Body of pancreas (tissue), 4 donors: ENCODE results near the gene EBF3. TPM values are rescaled to one million over a fixed set of nuclear protein-coding genes. Genes with fewer than 3 reads are reported as not detected.

Experiments
- ATAC-seq: fragments of 150-250 bp; one replicate; pipeline ENCODE4 v1.9.1; 2016
- DNase-seq, 4 donors: peaks; one replicate each; pipeline ENCODE4 v3.0.0-alpha.2; 2019
- H3K27ac ChIP-seq, 4 donors: fragments of 200-600 bp; sonication (generic); 1 replicate in 3 of 4; 2 replicates in 1 of 4; pipeline versions ENCODE4 v1.5.1 to v1.6.1; 2016 to 2019; ENCODE audit warnings: mild to moderate bottlenecking in 1 of 4, mixed read lengths in 1 of 4, moderate library complexity in 1 of 4
- H3K27me3 ChIP-seq, 2 donors: fragments of 200-600 bp; sonication (generic); one replicate each; pipeline ENCODE4 v1.6.0; 2016; ENCODE audit warnings: mild to moderate bottlenecking in 1 of 2
- H3K36me3 ChIP-seq, 2 donors: fragments of 200-600 bp; sonication (generic); replicated peaks in 1 of 2; 2 replicates each; pipeline ENCODE4 v1.5.1; 2016; ENCODE audit warnings: low read depth in 2 of 2; ENCODE audit not compliant: insufficient read depth in 1 of 2
- H3K4me1 ChIP-seq: fragments of 200-600 bp; sonication (generic); one replicate; pipeline ENCODE4 v1.6.0; 2016
- H3K4me3 ChIP-seq, 2 donors: fragments of 200-600 bp; sonication (generic); 1 replicate in 1 of 2; 2 replicates in 1 of 2; pipeline ENCODE4 v1.5.1; 2016 to 2019
- H3K9me3 ChIP-seq, 3 donors: fragments of 200-600 bp; sonication (generic); 1 replicate in 2 of 3; 2 replicates in 1 of 3; pipeline ENCODE4 v1.5.1; 2016
- CTCF ChIP-seq, 7 experiments: fragments of 450-650 bp in 4 of 7; fragments of 200-600 bp in 3 of 7; sonication (generic) in 3 of 7; IDR thresholded peaks; one replicate each; pipeline ENCODE4 v1.5.1; 2016 to 2019; ENCODE audit warnings: antibody characterized with exemption in 7 of 7
- POLR2A ChIP-seq, 3 donors: fragments of 450-650 bp; IDR thresholded peaks; one replicate each; pipeline ENCODE4 v1.6.1; 2016; ENCODE audit warnings: antibody characterized with exemption in 3 of 3, mild to moderate bottlenecking in 2 of 3
- WGBS, 2 donors: methylation state at CpG; one replicate each; pipeline ENCODE4 v1.1.5; 2017; 5-methylcytosine and 5-hydroxymethylcytosine counted together
- intact Hi-C: fragments of 100-400 bp; cut with DNase I; formaldehyde crosslinking; loops from one replicate; pipeline ENCODE4 v1.15.1; 2023
- total RNA-seq, 2 donors: library from RNA; depleted of rRNA; stranded (reverse); fragments of >200 nt; gene quantifications; one replicate each; pipeline ENCODE4 v1.1.0, GENCODE V29; 2016

The EBF3 gene
- total RNA-seq, 2 donors from 2014 or later, result 2.3 to 4.6 TPM

DNA sequence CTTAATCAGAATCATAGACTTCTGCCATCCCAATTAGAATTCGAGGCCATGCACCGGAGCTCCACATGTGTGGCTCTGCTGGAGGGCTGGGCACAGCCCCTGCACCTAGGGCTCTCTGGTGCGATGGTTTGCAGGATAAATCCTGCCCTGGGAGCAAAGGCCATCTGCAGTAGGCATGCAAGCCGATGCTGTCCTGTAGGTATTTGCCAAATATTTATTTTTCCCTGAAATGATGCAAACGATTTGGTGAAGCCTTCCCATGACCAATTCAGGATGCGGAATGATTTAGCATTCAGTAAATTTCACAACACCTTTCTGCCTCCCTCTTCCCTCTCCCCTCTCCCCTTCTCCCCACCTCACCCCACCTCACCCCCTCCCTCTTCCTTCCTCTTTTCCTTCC, 170.6 kb downstream of the EBF3 start:
- no peaks in the 10 kb centered on the region for H3K27me3 ChIP-seq
- intact Hi-C loops, result no loop called here
- peaks cover 0 to 9% (median 0%) of the 10 kb centered on the region in 3 donors for H3K9me3 ChIP-seq
- no peak overlapping the region for H3K27ac ChIP-seq
- WGBS, 2 donors, result 52 to 54% methylated on average over 6 of the region's 6 CpGs
- no peaks in the 10 kb centered on the region for H3K4me1 ChIP-seq
- no peak overlapping the region for H3K4me3 ChIP-seq
- no peak for TF ChIP-seq CTCF (IDR thresholded peaks at IDR 0.05)
- TF ChIP-seq POLR2A (IDR thresholded peaks at IDR 0.05), result no peak
- ATAC-seq (no peak), DNase-seq (no peak)
- no peaks in the 10 kb centered on the region for H3K36me3 ChIP-seq

DNA sequence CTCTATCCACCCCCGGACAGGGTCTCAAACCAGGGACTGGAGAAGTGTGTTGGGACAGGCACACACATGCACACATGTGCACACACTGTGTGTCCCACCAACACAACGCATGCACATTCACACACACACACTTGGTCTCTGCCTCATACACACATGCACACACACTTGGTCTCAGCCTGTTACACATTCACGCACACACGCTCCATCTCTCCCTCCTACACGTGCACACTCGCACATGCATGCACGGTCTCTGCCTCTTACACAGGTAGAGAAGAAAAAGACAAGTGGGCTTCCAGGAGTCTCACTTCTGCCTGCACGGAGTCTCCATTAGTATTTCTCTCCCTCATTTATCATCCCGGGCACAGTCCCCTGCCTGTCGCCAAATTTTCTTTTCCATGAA, 171.2 kb downstream of the EBF3 start:
- no peak for TF ChIP-seq CTCF (IDR thresholded peaks at IDR 0.05)
- no peak for TF ChIP-seq POLR2A (IDR thresholded peaks at IDR 0.05)
- intact Hi-C loops, result no loop called here
- Histone ChIP-seq H3K9me3 (peaks cover 0 to 9% (median 0%) of the 10 kb centered on the region in 3 donors), H3K4me1 (no peaks in the 10 kb centered on the region), H3K27me3 (no peaks in the 10 kb centered on the region), H3K27ac (no peak overlapping the region), H3K36me3 (no peaks in the 10 kb centered on the region), H3K4me3 (no peak overlapping the region)
- 91 to 95% methylated on average over 10 of the region's 10 CpGs for whole genome bisulfite sequencing, 2 donors
- no peak for ATAC-seq
- DNase-seq, result no peak

DNA sequence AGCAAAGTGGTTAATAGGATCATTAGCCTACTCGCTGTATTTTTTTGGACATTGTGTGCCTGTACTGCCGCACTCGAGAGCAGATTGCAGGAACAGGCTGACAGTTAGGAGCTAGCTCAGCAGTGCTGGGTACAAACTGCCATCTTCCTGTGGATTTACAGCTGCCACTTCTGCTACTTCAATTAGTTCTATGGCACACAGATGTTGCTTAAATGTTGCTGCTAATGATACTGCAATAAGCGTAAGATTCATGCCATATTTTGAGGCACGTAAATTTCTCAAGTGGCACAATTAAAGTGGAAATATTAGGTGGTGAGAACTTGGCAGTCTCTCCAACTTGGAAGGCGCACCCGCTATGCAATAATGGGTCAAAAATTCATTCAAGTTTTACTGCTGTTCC, 171.9 kb downstream of the EBF3 start:
- peaks cover 0 to 9% (median 0%) of the 10 kb centered on the region in 3 donors for H3K9me3 ChIP-seq
- intact Hi-C loops, result no loop called here
- 92 to 97% methylated on average over 7 of the region's 7 CpGs for whole genome bisulfite sequencing, 2 donors

GRCh38 chr10:129790715-129791446, 173.2 kb downstream of the EBF3 start:
- H3K4me1 ChIP-seq, result no peaks in the 10 kb centered on the region
- intact Hi-C loops, result no loop called here
- DNase-seq, result no peak
- peaks cover 0 to 9% (median 0%) of the 10 kb centered on the region in 3 donors for H3K9me3 ChIP-seq
- H3K36me3 ChIP-seq, result no peaks in the 10 kb centered on the region
- H3K27ac ChIP-seq, result no peak overlapping the region
- no peak for ATAC-seq
- no peak overlapping the region for H3K4me3 ChIP-seq
- no peaks in the 10 kb centered on the region for H3K27me3 ChIP-seq
- WGBS, 2 donors, result 71 to 75% methylated on average over 17 of the region's 17 CpGs
- TF ChIP-seq CTCF (IDR thresholded peaks at IDR 0.05) (no peak), POLR2A (IDR thresholded peaks at IDR 0.05) (no peak)

More for the DNA sequence above, 171.9 kb downstream of the EBF3 start:
- Histone ChIP-seq H3K36me3 (no peaks in the 10 kb centered on the region), H3K27ac (no peak overlapping the region), H3K4me1 (no peaks in the 10 kb centered on the region), H3K27me3 (no peaks in the 10 kb centered on the region), H3K4me3 (no peak overlapping the region)
- DNase-seq, result no peak
- TF ChIP-seq CTCF (IDR thresholded peaks at IDR 0.05) (no peak), POLR2A (IDR thresholded peaks at IDR 0.05) (no peak)
- ATAC-seq, result no peak

DNA sequence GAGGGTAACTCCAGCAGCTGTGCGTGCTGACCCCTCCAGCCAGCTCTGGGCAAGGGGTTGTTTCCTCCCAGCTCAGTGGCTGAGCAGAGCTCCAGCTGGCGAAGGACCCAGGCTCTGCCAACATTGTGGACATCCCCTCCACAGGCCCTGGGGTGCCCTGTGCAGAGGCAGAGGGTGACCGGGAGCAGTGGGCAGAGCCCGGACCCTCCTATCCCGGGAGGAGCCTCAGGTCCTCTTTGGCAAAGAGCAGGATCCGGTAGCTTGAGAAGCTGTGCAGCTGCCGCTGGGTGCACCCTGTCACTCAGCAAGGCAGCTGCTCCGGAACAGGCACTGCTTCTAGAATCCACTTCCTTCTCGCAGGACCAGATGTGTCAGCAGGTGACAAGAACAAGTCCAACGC, 175.9 kb downstream of the EBF3 start:
- 77 to 94% methylated on average over 3 to 10 of the region's 10 CpGs for WGBS, 2 donors
- H3K9me3 ChIP-seq, result peaks cover 0 to 9% (median 0%) of the 10 kb centered on the region in 3 donors
- DNase-seq (no peak), ATAC-seq (no peak)
- H3K4me3 ChIP-seq, result no peak overlapping the region
- TF ChIP-seq POLR2A (IDR thresholded peaks at IDR 0.05) (no peak), CTCF (IDR thresholded peaks at IDR 0.05) (no peak)
- H3K4me1 ChIP-seq, result no peaks in the 10 kb centered on the region
- intact Hi-C loops, result no loop called here
- no peaks in the 10 kb centered on the region for H3K36me3 ChIP-seq
- no peaks in the 10 kb centered on the region for H3K27me3 ChIP-seq
- no peak overlapping the region for H3K27ac ChIP-seq
